ENCODE results near the gene SUSD5.

The SUSD5 gene

GRCh38 chr3:33218446-33219174, at the start of gene SUSD5:
Gene SUSD5, minus strand, starts transcription at chr3:33218810. Its CDS starts 13 bp downstream, at chr3:33218797.
- DNase-seq = peak; percentile 3

GRCh38 chr3:33260104-33260503, 41.5 kb upstream of the SUSD5 start:
- no peak for DNase-seq

- DNase-seq = no peak
These were observed 37.6 kb upstream of the SUSD5 start for GRCh38 chr3:33256249-33256648.

- DNase-seq = no peak
These were observed 32.1 kb upstream of the SUSD5 start for GRCh38 chr3:33250712-33251111.

- DNase-seq = no peak
These were observed 28.2 kb upstream of the SUSD5 start for GRCh38 chr3:33246786-33247185.

- no peak for DNase-seq
These were observed 21.7 kb upstream of the SUSD5 start for GRCh38 chr3:33240261-33240660.

- no peak for DNase-seq
These were observed 20.3 kb upstream of the SUSD5 start for GRCh38 chr3:33238923-33239322.

GRCh38 chr3:33237439-33237838, 18.8 kb upstream of the SUSD5 start:
- no peak for DNase-seq

GRCh38 chr3:33236005-33236404, 17.4 kb upstream of the SUSD5 start:
- no peak for DNase-seq

GRCh38 chr3:33233884-33234283, 15.3 kb upstream of the SUSD5 start:
- no peak for DNase-seq

GRCh38 chr3:33231756-33232465, 13.3 kb upstream of the SUSD5 start:
- no peak for DNase-seq

GRCh38 chr3:33229947-33230346, 11.3 kb upstream of the SUSD5 start:
- no peak for DNase-seq

- DNase-seq = no peak
These were observed 10.5 kb upstream of the SUSD5 start for GRCh38 chr3:33229066-33229465.

- no peak for DNase-seq
These were observed 2.6 kb upstream of the SUSD5 start for GRCh38 chr3:33221241-33221640.

GRCh38 chr3:33219175-33219487, 521 bp upstream of the SUSD5 start:
- DNase-seq = no peak

- DNase-seq = no peak
These were observed 654 bp downstream of the SUSD5 start for GRCh38 chr3:33217866-33218445.

GRCh38 chr3:33215739-33216138, 2.9 kb downstream of the SUSD5 start:
- no peak for DNase-seq

- DNase-seq = no peak
These were observed 6.2 kb downstream of the SUSD5 start for GRCh38 chr3:33212406-33212805.

- DNase-seq = no peak
These were observed 7.2 kb downstream of the SUSD5 start for GRCh38 chr3:33211444-33211843.

- DNase-seq = no peak
These were observed 9.3 kb downstream of the SUSD5 start for GRCh38 chr3:33209357-33209756.

- DNase-seq = no peak
These were observed 15.7 kb downstream of the SUSD5 start for GRCh38 chr3:33202711-33203457.

GRCh38 chr3:33201195-33201594, 17.4 kb downstream of the SUSD5 start:
- DNase-seq = no peak

GRCh38 chr3:33196538-33196937, 22.1 kb downstream of the SUSD5 start:
- no peak for DNase-seq

GRCh38 chr3:33194303-33194702, 24.3 kb downstream of the SUSD5 start:
- DNase-seq = no peak
